Heart right ventricle (tissue), 16 donors: ENCODE results near the gene MMP10. TPM values are rescaled to one million over a fixed set of nuclear protein-coding genes. Genes with fewer than 3 reads are reported as not detected.

Source experiments
- ATAC-seq, 8 donors: fragments of 200-7000 bp; cut with Tn5 transposase; one replicate each; pipeline ENCODE4 v1.9.1; 2020; ENCODE audit warnings: mild to moderate bottlenecking in 8 of 8, moderate library complexity in 8 of 8, moderate number of reproducible peaks in 1 of 8
- DNase-seq, 2 donors: peaks; one replicate each; pipeline ENCODE4 v3.0.0-alpha.2; 2020
- H3K27ac ChIP-seq, 10 donors: fragments of 200-600 bp; sonication (generic) in 2 of 10; one replicate each; pipeline versions ENCODE4 v1.5.0 to v1.8.0; 2020 to 2022; ENCODE audit warnings: mild to moderate bottlenecking in 3 of 10
- H3K27me3 ChIP-seq, 7 donors: fragments of 200-600 bp; one replicate each; pipeline ENCODE4 v1.8.0; 2021 to 2022; ENCODE audit warnings: mild to moderate bottlenecking in 2 of 7
- H3K36me3 ChIP-seq, 9 donors: fragments of 200-600 bp; sonication (generic) in 1 of 9; one replicate each; pipeline versions ENCODE4 v1.5.0 to v1.8.0; 2020 to 2022; ENCODE audit warnings: mild to moderate bottlenecking in 2 of 9
- H3K4me1 ChIP-seq, 9 donors: fragments of 200-600 bp; sonication (generic) in 1 of 9; one replicate each; pipeline versions ENCODE4 v1.5.0 to v1.8.0; 2020 to 2022; ENCODE audit warnings: mild to moderate bottlenecking in 4 of 9
- H3K4me3 ChIP-seq, 10 donors: fragments of 200-600 bp; sonication (generic) in 2 of 10; one replicate each; pipeline versions ENCODE4 v1.5.0 to v1.8.0; 2020 to 2022; ENCODE audit warnings: mild to moderate bottlenecking in 7 of 10, moderate library complexity in 2 of 10
- H3K9me3 ChIP-seq, 11 donors: fragments of 200-600 bp in 10 of 11; sonication (generic) in 2 of 11; one replicate each; pipeline versions ENCODE4 v1.5.0 to v1.8.0; 2013 to 2022; ENCODE audit warnings: mild to moderate bottlenecking in 2 of 11, control low read depth in 1 of 11, moderate library complexity in 1 of 11
- CTCF ChIP-seq, 9 donors: fragments of 200-600 bp; sonication (generic) in 2 of 9; IDR thresholded peaks; one replicate each; pipeline versions ENCODE4 v1.5.0 to v1.8.0; 2021 to 2022; ENCODE audit warnings: antibody characterized with exemption in 9 of 9, mild to moderate bottlenecking in 5 of 9, moderate library complexity in 1 of 9
- WGBS, 2 donors: extraction: QIAGEN DNeasy Blood & Tissue Kit; methylation state at CpG; one replicate each; pipeline ENCODE4 v1.1.7; 2013; ENCODE audit warnings: inconsistent platforms in 1 of 2; 5-methylcytosine and 5-hydroxymethylcytosine counted together
- intact Hi-C, 10 donors: fragments of 100-400 bp; cut with DNase I; formaldehyde crosslinking; loops; one replicate each; pipeline versions ENCODE4 v1.11.1 to v1.14.2; 2022
- polyA plus RNA-seq, 2 donors: library from polyadenylated mRNA; stranded (reverse); fragments of 200-250 nt; gene quantifications; one replicate each; pipeline ENCODE4 v1.2.3, GENCODE V29; 2013
- total RNA-seq, 10 donors: library from RNA; stranded (reverse); fragmentation: NEBNext Ultra II Directional in 3 of 10; extraction: Animal tissue kit (Norgen Biotek cat#: 25700) in 3 of 10; gene quantifications; one replicate each; pipeline versions ENCODE4 v1.2.1 to v1.2.4, GENCODE V29; 2021 to 2023
- donor health status: Arrhythmogenic right ventricular cardiomyopathy.
- donor health status: ischemic (EF 13 %, LVEDD 7.1; RV severe dilation, severe dysfunction).
- donor health status: healthy with polysubstance abuse.
- donor health status: DM: no; HTN: yes; CAD: no.
- donor health status: DM: no; HTN: no; CAD: no.
- donor health status: ischemic (EF 25% LVEDD 6.9; RV normal size, moderate dysfunction).
- donor health status: ischemic (EF 25% LVEDD 5.7; RV mildly dilated, moderate dysfunction).
- donor health status: healthy.
- donor health status: DM: yes; HTN: yes; CAD: no.
- donor health status: Ischemic cardiomyopathy.
- donor health status: ischemic (EF 35%, LVEDD 5.7; RV mildly dilated, moderate dysfunction).
- donor health status: nonischemic (EF 11% LVEDD 7.7; RV severe dilation, severe dysfunction).
- donor health status: DM: yes; HTN: yes; CAD: no.
- donor health status: PGD.
- donor health status: ischemic (EF 29% LVEDD 5.4; RV normal size, mild dysfunction).
- donor health status: nonischemic (EF 23%, LVEDD 6.1; RV moderate dilation, normal function).

Gene MMP10
- total and polyA plus RNA-seq, 12 donors: not detected

- WGBS, 2 donors: 31 to 39% methylated on average over 6 of the region's 6 CpGs
- no peak overlapping the region for H3K4me3 ChIP-seq
- no peaks in the 10 kb centered on the region for H3K27me3 ChIP-seq
- intact Hi-C loops: no loop called here
- peak overlapping the region in 3 of 10 donors; percentile 3 to 56 (median 12) for H3K27ac ChIP-seq
- DNase-seq (no peak), ATAC-seq (peak in 4 of 8 donors; percentile 76 to 89 (median 86))
- peaks cover 0 to 7% (median 0%) of the 10 kb centered on the region in 9 donors for H3K4me1 ChIP-seq
- no peak for TF ChIP-seq CTCF (IDR thresholded peaks at IDR 0.05)
- peaks cover 0 to 2% (median 0%) of the 10 kb centered on the region in 11 donors for H3K9me3 ChIP-seq
- no peaks in the 10 kb centered on the region for H3K36me3 ChIP-seq
Measured at GRCh38 chr11:102799681-102800340, 19.4 kb upstream of the MMP10 start.

- Histone ChIP-seq H3K9me3 (peaks cover 0 to 2% (median 0%) of the 10 kb centered on the region in 11 donors), H3K4me1 (peaks cover 0 to 7% (median 0%) of the 10 kb centered on the region in 9 donors), H3K4me3 (no peak within 1 kb of the TSS), H3K36me3 (no peaks in the 10 kb centered on the region), H3K27me3 (no peaks in the 10 kb centered on the region), H3K27ac (peak within 1 kb of the TSS in 1 of 10 donors; percentile 12)
- 93 to 95% methylated on average over 7 of the region's 7 CpGs for WGBS, 2 donors
- DNase-seq: no peak
- no peak for TF ChIP-seq CTCF (IDR thresholded peaks at IDR 0.05)
- intact Hi-C loops: no loop called here
- ATAC-seq: no peak
Measured at GRCh38 chr11:102798012-102798746, 17.8 kb upstream of the MMP10 start, which contains the start of gene MMP1. MMP1 (minus strand) TSS chr11:102798160; CDS start chr11:102798092, 68 bp downstream.

GRCh38 chr11:102794382-102794781 is 14.0 kb upstream of the MMP10 start:
- Histone ChIP-seq H3K4me3 (no peak overlapping the region), H3K4me1 (peaks cover 0 to 1% (median 0%) of the 10 kb centered on the region in 9 donors), H3K27me3 (no peaks in the 10 kb centered on the region), H3K27ac (no peak overlapping the region), H3K9me3 (peaks cover 0 to 2% (median 0%) of the 10 kb centered on the region in 11 donors), H3K36me3 (no peaks in the 10 kb centered on the region)
- ATAC-seq (no peak), DNase-seq (no peak)
- intact Hi-C loops: no loop called here
- peak in 2 of 9 donors; percentile 5 to 43 for TF ChIP-seq CTCF (IDR thresholded peaks at IDR 0.05)

- peak in 2 of 8 donors; percentile 58 to 66 for ATAC-seq
- intact Hi-C loops: no loop called here
- Histone ChIP-seq H3K27me3 (no peaks in the 10 kb centered on the region), H3K4me1 (no peaks in the 10 kb centered on the region), H3K36me3 (no peaks in the 10 kb centered on the region), H3K4me3 (no peak overlapping the region), H3K9me3 (peaks cover 0 to 2% (median 0%) of the 10 kb centered on the region in 11 donors), H3K27ac (no peak overlapping the region)
- no peak for DNase-seq
- WGBS, 2 donors: 74 to 80% methylated on average over 6 of the region's 6 CpGs
- no peak for TF ChIP-seq CTCF (IDR thresholded peaks at IDR 0.05)
Measured at GRCh38 chr11:102793677-102794290, 13.4 kb upstream of the MMP10 start.
